GM18519 (cell line): ENCODE results near the gene BANK1.

ENCODE experiments used
- ATAC-seq: cut with Tn5 transposase; IDR thresholded peaks from one replicate; pipeline ENCODE4 v1.9.1; 2021; ENCODE audit warnings: mild to moderate bottlenecking, moderate library complexity; ENCODE audit not compliant: unreplicated experiment, low FRiP score

The BANK1 gene, protein sequence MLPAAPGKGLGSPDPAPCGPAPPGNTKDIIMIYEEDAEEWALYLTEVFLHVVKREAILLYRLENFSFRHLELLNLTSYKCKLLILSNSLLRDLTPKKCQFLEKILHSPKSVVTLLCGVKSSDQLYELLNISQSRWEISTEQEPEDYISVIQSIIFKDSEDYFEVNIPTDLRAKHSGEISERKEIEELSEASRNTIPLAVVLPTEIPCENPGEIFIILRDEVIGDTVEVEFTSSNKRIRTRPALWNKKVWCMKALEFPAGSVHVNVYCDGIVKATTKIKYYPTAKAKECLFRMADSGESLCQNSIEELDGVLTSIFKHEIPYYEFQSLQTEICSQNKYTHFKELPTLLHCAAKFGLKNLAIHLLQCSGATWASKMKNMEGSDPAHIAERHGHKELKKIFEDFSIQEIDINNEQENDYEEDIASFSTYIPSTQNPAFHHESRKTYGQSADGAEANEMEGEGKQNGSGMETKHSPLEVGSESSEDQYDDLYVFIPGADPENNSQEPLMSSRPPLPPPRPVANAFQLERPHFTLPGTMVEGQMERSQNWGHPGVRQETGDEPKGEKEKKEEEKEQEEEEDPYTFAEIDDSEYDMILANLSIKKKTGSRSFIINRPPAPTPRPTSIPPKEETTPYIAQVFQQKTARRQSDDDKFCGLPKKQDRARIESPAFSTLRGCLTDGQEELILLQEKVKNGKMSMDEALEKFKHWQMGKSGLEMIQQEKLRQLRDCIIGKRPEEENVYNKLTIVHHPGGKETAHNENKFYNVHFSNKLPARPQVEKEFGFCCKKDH

DNA sequence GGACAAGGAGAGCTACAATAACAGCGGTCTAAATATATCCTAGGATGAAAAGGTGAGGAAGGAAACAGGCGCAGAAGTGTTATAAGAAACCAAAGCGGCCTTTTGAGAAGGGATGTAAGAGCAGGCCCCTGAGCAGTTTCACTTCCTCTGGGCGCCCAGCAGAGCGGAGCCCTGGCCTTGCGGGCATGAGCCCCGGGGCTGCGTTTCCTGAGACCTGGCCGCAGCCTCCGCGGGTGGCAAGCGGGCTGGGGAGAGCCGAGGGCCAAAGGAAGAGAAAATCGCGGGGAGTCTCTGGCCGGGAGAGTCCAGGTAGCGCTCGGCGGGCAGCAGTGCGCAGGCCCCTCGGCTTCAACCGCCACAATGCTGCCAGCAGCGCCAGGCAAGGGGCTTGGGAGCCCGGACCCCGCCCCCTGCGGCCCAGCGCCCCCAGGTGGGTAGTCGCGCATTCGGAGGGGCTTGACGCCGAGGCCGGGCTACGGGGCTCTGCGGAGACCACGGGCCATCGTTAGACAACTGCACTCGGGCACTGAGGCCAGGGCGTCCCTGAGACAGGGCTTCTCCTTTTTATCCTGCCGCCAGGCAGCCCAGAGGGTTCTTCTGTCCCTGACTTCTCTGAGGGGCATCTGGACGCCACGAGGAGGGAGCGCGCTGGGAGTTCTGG, at the start of gene BANK1:
Gene BANK1 (plus strand): TSS at position 210 of the 661 bp plus-strand sequence. CDS start 151 bp downstream, at position 361.
- peak; percentile 98 for ATAC-seq

DNA sequence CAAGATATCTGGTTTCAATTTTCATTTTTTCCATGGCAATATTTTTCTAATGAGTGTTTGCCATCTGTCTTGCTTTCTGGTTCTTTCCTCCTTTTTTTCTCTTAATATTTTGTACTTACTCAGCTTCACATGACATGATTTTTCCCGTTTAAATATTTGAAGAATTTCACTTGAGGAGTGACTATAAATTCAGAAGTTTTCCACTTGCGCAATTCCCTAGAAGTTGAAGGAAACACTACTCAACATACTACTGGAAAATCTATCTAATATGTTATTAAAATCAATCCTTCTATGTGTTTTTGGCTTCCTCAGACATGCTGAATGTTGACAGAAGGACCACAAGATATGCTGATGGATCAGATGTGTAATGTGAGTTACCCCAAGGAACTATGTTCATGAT, 36.8 kb upstream of the BANK1 start:
- no peak for ATAC-seq

DNA sequence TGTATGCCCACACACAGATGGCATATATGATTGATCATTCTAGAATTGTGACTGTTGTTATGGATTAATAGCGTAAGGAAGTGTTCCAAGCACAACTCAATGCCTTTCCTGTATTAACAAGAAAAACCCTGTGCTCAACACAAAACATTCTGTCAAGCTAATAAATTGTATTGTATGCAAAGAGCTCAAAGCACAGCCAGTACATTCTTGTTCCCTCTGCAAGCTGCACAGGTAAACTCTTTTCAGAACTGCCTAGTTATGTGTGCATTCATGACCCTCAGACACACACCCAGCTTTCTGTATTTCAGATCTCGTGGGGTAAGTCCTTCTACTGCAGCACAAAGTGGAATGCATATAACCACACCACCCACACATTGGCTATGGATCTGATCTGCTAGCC, 34.3 kb upstream of the BANK1 start:
- no peak for ATAC-seq

DNA sequence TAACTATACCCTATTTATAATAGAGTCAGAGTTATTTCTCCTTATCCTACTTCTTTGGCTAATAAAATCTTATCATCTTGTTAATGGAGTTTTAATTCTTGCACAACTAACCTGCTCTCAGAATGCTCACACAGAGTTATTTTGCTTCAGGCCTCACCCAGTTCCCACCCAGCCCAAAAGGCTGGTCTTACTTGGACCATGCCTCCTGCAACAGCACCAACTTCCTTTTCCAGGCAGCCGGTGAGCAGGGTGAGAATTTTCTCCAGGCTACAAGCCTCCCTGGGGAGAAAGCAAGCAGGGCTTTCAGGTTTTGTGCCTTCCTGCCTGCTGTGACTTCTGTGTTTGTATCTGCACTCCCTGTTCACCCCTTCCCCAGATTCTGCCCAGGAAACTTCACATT, 29.1 kb upstream of the BANK1 start:
- no peak for ATAC-seq

DNA sequence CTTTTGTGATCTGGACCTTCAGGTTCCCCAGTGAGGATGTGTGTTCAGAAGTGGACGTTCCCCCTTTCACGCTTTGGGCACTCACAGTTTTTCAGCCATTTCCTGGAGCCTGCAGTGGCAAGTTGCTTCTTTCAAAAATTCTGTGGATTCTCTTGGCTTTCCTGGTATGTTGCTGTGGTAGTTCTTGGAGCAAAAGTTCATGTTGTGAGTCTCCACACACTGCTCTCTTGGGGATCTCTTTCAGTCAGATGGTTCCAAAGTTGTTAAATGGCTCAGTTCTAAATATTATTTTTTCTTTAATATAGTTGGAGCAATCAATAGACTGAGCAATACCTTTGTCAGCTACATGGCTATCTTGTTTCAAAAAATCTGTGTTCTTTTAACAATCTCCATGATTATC, 28.5 kb upstream of the BANK1 start:
- ATAC-seq = no peak

DNA sequence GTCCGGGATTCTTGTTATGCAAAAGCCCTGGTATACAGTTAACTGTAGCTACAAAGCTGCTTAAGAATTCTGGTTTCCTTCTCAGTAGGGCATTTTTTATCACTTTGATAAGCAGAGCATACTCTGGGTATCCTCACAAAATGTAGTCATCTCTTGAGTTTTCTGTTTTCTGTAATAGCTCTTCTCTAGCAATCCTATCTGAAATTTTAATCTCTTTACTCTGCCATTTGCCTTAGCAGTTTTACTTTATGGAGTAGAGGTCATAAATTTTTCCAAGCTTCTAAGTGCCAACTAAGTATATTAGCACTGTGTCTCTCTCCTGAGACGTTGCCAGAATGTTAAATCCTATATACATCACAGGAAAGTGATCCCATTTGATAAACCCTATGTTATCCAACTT, 28.0 kb upstream of the BANK1 start:
- no peak for ATAC-seq

DNA sequence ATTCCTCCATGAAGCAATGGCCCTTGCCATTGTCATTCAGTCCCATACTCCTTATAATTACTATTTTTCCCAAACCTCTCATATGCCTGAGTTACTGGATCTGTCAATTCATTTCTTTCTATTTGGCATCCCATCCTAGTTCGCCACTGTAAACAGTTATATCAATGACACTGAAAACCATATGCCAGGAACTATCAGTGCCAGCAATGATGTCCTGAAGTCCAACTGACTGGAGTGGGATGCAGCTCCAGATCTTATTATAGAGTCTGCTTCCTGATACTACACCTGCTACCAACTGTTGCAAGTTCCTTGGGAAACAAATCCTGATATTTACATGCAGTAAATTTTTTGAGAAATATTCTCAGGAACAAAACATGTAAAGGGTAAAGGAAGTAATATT, 27.0 kb upstream of the BANK1 start:
- ATAC-seq = no peak

DNA sequence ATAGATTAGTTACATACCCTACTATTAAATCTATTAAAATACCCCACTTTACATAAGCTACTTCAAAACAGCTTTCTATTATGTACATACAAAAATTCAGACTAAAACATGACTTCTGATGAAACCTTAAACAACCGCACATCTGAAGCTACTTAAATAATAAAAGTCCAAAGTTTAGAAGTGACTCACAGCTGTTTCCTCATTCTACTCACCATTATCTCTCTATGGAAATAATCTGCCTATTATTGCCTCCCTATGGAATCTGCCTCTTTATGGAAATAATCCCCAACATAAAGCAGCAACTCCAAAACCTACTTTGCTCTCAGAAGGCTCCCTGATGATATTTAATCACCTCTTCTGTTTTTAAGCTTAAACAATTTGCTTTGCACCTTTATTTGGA, 15.7 kb upstream of the BANK1 start:
- no peak for ATAC-seq

DNA sequence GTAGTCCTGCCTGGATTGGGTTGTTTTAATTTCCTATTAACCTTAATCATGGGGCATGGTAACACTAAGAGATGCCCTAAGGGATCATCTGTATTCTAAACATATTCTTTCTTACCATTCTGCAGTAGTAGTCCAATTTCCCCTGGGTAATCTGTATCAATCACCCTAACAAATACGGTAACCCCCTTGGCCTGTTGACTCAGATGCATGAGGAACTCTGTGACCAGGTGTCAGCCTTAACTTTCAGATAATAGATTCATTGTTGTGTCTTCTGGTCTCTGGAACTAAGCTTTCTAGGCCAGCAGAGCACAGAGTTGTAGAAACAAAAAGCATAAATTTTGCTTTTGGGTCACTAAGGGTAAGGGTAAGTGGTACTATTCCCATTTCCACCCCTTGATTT, 13.1 kb upstream of the BANK1 start:
- no peak for ATAC-seq

DNA sequence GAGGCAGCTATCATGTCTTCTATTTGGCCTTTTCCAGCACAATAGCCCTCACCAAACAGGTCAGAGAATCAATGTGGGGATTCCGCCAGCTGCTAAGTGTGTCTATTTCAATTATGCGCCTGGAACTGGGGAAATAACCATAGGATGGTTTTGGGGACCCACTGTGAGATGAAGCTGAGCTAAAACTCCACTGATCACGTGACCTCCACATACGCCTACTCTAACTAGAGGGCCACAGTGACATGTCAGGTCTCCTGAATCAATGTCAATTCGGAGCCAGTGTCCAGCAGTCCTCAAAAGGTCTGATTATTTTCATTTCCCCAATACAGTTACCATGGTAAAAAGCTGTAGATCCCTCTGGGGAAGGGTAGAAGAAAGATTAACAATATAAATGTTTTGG, 10.2 kb upstream of the BANK1 start:
- ATAC-seq = no peak

DNA sequence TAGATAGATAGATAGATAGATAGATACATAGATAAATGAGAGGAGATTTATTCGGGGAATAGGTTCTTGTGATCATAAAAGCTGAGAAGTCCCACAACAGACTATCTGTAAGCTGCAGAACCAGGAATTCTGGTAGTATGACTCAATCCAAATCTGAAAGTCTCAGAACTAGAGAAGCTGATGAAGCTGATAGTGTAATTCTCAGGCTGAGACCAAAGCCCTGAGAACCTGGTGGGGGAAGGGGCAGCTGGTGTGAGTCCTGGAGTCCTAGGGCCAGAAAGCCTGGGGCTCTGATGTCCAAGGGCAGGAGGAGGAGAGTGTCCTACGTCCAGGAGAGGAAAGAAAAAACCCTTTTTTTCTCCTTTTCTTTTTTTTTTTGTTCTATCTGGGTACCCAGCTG, 8.0 kb upstream of the BANK1 start:
- no peak for ATAC-seq

DNA sequence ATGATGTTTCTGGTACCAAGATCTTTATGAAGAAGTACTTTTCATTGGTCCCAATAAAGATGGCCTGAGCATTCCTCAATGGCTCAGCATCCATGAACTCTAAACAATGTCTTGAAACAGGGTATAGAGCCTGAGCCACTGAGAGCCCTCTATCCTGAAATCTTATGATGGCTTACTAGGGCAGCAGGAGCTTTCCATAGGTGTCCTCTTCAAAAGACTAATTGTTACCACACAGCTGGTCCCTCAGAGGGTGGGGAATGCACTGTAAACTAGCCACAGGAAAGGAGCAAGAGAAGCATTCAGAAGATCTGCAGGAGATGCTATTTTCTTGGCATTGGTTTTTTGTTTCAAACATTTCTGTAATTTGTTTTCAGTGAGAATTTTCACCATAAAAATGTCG, 5.6 kb upstream of the BANK1 start:
- no peak for ATAC-seq

DNA sequence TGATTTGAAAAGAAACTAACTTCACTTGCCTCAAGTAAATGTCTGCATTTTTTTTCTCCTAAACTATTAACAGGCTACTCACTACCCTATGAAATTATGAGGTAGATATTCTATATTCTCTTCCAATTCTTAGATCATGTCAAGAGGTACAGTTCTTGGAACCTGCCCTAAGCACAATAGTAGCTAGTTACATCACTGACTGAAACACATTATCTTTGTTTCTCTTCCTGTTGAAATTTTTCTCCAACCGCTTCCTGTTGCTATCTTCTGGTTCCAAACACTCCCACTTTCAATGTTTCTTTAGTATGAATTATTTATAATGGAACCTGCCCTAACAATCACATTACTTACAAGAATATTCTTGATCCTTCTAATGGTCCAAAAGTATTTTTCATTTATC, 5.0 kb upstream of the BANK1 start:
- ATAC-seq = no peak

DNA sequence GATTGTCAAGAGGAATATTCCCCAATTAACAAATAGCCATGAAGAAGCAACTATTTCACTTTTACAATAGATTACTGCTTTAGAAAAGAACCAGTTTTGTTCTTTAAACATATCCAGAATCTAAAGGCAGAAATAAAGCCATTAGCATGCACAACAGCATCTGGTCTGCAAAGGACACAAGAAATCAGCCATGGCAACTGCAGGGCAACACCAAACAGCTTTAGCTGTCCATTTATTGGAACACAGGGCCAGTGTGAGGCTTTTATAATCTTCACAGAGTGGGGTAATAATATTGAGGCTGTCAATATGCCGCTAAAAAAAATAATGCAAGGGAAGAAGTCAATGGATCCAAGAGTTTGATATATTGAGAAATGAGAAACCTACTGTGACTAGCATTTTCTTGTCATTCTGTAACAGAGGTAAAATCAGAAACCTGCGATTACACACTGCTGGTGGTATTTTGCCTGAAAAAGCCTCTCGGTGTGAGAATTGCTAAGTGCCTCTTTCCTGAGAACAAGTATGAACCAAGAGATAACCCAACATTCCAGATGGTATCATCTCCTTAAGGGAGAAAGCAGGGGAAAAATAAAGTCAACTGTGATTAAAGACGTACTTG, 2.7 kb upstream of the BANK1 start:
- no peak for ATAC-seq

DNA sequence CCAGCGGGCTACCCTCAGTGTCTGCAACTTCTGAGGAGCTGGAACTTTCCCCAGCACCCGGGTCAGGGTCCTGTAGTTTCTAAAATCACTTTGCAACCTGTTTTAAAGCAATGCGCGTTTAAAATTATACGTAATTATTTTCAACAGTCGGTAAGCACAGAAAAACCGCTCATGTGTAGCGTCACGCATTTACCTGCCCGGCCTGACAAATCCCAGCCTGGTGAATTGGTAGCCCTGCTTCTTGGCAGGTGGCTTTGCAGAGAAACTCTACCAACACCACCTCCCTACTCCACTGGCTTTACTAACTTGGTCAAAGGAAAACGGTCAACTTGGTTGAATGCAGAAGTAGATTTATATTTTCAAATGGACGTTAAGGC, 640 bp downstream of the BANK1 start:
- peak; percentile 5 for ATAC-seq

DNA sequence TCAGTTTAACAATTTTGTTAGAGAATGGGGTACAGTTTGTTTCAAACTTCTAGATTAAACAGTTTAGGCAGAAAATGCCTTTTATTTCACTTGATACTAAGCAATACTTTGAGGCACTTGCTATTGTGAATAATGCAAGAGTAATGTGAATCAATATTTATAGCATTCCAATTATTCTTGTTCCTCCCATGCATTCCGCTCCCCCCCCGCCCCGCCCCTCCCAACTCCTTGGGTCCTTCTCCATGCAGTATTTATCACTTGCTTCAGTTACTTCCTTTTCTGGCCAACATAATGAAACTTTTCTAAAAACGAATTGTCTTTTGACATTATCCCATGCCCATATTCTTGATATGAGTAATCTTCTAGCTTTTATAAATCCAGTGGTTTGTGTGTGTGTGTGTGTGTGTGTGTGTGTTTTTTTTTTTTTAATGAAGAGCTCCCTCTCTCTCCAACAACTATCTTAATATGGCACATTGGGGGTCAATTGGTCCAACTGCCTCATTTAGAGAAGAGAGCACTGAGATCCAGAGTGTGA, 1.6 kb downstream of the BANK1 start:
- ATAC-seq = no peak

DNA sequence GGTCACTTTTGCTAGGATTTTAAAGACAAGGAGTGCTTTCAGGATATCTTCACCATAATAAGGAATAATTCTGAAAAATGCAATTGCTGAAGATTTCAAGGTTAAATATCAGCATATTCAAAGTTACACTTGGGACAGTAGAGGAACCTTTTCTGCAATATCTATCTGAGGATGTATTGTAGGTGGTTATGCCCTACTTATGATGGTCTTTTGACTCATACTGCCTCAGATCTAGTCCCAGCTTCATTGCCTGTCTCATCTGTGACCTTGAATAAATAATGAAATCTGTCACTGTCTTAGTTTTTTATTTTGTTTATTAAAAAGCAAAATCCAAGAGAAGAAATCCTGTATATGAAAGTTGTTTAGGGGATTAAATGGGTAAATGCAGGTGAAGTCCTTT, 2.9 kb downstream of the BANK1 start:
- ATAC-seq = no peak

DNA sequence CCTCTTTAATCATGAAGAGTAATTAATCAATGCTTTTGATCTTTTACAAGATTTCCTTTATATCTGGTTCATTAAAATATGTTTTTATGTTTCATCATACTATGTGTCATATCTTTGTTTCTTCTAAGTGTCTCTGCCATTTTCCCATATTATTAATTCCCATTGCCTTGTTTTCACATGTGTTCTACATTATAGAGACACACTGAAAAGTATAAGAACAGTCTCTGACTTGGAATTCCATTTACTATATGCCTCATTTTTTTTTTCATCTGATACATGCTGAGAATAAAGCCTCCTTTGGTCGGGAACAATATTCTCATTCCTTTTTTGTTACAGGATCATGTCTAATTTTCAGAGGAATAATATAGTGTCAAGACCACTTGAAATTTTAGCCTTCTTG, 4.3 kb downstream of the BANK1 start:
- no peak for ATAC-seq

DNA sequence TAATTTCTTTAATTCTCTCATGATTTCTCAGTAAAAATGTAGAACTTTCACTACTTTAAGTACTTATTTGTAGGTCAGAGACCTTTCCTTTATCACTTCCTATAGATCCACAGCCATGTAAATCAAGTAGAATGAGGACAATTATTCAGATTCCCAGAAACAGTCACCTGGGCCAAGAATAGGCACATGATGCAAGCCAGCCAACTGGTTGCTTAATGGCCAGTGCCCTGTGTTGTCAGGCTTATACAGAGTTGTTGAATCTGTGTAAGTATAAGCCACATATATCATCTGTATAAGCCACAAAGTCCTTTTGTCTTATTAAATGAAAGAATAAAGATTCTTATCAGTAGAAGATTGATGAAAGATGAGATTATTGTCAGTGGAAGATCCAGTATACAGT, 5.2 kb downstream of the BANK1 start:
- no peak for ATAC-seq

DNA sequence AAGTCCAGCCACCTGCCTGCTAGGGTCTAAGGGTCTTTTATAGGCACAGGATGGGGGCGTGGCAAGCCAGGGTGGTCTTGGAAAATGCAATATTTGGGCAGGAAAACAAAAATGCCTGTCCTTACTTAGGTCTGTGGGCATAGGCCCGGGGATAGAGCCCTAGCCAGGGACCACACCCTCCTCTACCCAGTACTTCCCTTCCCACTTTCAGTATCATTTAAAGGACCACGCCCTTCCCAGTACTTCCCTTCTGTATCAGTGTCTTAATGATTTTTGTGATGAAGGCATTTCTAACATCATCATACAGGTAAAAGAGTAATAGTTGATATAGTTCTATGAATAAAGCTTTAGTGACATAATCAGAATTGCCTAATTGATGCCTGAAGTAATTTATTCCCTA, 11.4 kb downstream of the BANK1 start:
- no peak for ATAC-seq

DNA sequence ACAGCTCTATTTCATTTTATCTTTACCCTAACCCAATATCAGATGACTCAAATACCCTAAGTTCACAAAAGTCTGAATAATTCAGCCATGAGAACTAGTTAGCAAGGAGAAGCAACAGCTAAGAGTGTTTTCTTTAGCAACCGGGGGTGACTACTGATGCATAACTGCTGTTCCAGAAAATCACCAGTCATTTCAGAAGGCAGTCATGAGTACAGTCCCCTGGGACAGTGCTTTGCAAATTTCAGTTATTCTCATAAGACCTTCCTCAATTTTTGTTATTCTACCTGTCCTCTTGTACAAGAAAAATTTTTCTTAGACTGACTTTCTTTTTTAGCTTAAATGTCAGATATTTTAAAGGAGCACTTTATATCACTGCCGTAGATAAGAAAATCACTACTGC, 16.4 kb downstream of the BANK1 start:
- ATAC-seq = peak; percentile 97
